IMR-90 (cell line): Measurements from ENCODE around the gene HSD17B8. TPM values are rescaled to one million over a fixed set of nuclear protein-coding genes. Genes with fewer than 3 reads are reported as not detected.

Experiments
- ATAC-seq: fragments of 200-7000 bp; cut with Tn5 transposase; 2 replicates; pipeline ENCODE4 v1.9.1; 2020; ENCODE audit warnings: low read depth, mild to moderate bottlenecking, moderate library complexity
- BruUV-seq: library from RNA; stranded (reverse); fragments of 400-500 nt; replicated peaks from 2 replicates; lab custom pipeline; 2021; lab: Mats Ljungman, UMichigan
- CTCF ChIA-PET: fragments of 300-600 bp; formaldehyde crosslinking; extraction: SDS; loops from one replicate; lab custom pipeline; 2021; ENCODE audit warnings: antibody characterized with exemption; lab: Yijun Ruan, JAX
- POLR2A ChIA-PET: fragments of 300-600 bp; sonication (Branson Sonifier 250); formaldehyde crosslinking; loops from one replicate; lab custom pipeline; 2022; ENCODE audit warnings: antibody characterized with exemption; ENCODE audit not compliant: unreplicated experiment; lab: Charles Lee
- DNase-seq: peaks from one replicate; pipeline ENCODE4 v3.0.0; 2013
- H2AFZ ChIP-seq: replicated peaks from 2 replicates; pipeline ENCODE3; 2013; ENCODE audit warnings: low read length, mild to moderate bottlenecking; ENCODE audit not compliant: poor library complexity
- H2AK5ac ChIP-seq: 2 replicates; pipeline ENCODE4 v1.6.1; 2013; ENCODE audit warnings: low read depth, low read length, inconsistent platforms
- H2AK9ac ChIP-seq: replicated peaks from 2 replicates; pipeline ENCODE3; 2013; ENCODE audit warnings: mild to moderate bottlenecking, low read depth, low read length, moderate library complexity; ENCODE audit not compliant: poor library complexity
- H2BK120ac ChIP-seq: 2 replicates; pipeline ENCODE4 v1.6.1; 2013; ENCODE audit warnings: low read depth, low read length, inconsistent platforms
- H2BK15ac ChIP-seq: 3 replicates; pipeline ENCODE4 v1.6.1; 2013; ENCODE audit warnings: low read depth, low read length, inconsistent platforms
- H2BK20ac ChIP-seq: 2 replicates; pipeline ENCODE4 v1.6.1; 2013; ENCODE audit warnings: low read depth, mild to moderate bottlenecking, inconsistent platforms, low read length, moderate library complexity
- H2BK5ac ChIP-seq: 2 replicates; pipeline ENCODE4 v1.6.1; 2013; ENCODE audit warnings: mild to moderate bottlenecking, low read depth, low read length, inconsistent platforms; ENCODE audit not compliant: poor library complexity, severe bottlenecking
- H3K14ac ChIP-seq: replicated peaks from 2 replicates; pipeline ENCODE4 v1.6.1; 2013; ENCODE audit warnings: low read depth, low read length, inconsistent platforms
- H3K18ac ChIP-seq: 2 replicates; pipeline ENCODE4 v1.6.1; 2013; ENCODE audit warnings: low read depth, low read length, control low read depth
- H3K23ac ChIP-seq: 2 replicates; pipeline ENCODE4 v1.6.1; 2013; ENCODE audit warnings: low read depth, low read length, inconsistent platforms
- H3K27ac ChIP-seq: 2 replicates; pipeline ENCODE4 v1.5.1; 2013; ENCODE audit warnings: mild to moderate bottlenecking, control low read depth, low read length; ENCODE audit not compliant: insufficient read depth
- H3K27me3 ChIP-seq: 2 replicates; pipeline ENCODE4 v1.6.1; 2013; ENCODE audit warnings: low read length; ENCODE audit not compliant: control insufficient read depth, insufficient read depth
- H3K36me3 ChIP-seq: 2 replicates; pipeline ENCODE4 v1.6.1; 2013; ENCODE audit warnings: low read length, mixed read lengths; ENCODE audit not compliant: control insufficient read depth, insufficient read depth
- H3K4ac ChIP-seq: 2 replicates; pipeline ENCODE4 v1.6.1; 2013; ENCODE audit warnings: low read depth, low read length, inconsistent platforms
- H3K4me1 ChIP-seq: 2 replicates; pipeline ENCODE4 v1.6.1; 2013; ENCODE audit warnings: low read length, mixed read lengths; ENCODE audit not compliant: control insufficient read depth, insufficient read depth
- H3K4me2 ChIP-seq: 2 replicates; pipeline ENCODE4 v1.6.1; 2013; ENCODE audit warnings: low read depth, mild to moderate bottlenecking, control low read depth, low read length, moderate library complexity
- H3K4me3 ChIP-seq: 2 replicates; pipeline ENCODE4 v1.5.1; 2013; ENCODE audit warnings: low read depth, mild to moderate bottlenecking, control low read depth, low read length, moderate library complexity; ENCODE audit not compliant: insufficient read depth
- H3K56ac ChIP-seq: 2 replicates; pipeline ENCODE4 v1.6.1; 2013; ENCODE audit warnings: low read length, inconsistent platforms; ENCODE audit not compliant: insufficient read depth; ENCODE audit errors: extremely low read depth
- H3K79me1 ChIP-seq, 2 experiments: 2 replicates each; pipeline ENCODE4 v1.6.1; 2013; ENCODE audit warnings: low read length in 2 of 2, inconsistent platforms in 1 of 2, low read depth in 1 of 2
- H3K9ac ChIP-seq: 2 replicates; pipeline ENCODE4 v1.6.1; 2013; ENCODE audit warnings: low read depth, low read length, control low read depth
- H3K9me1 ChIP-seq: 2 replicates; pipeline ENCODE4 v1.6.1; 2013; ENCODE audit warnings: low read length, inconsistent platforms; ENCODE audit not compliant: insufficient read depth
- H3K9me3 ChIP-seq: 2 replicates; pipeline ENCODE4 v1.6.1; 2013; ENCODE audit warnings: low read length; ENCODE audit not compliant: control insufficient read depth, insufficient read depth
- H4K20me1 ChIP-seq: 2 replicates; pipeline ENCODE4 v1.6.1; 2013; ENCODE audit warnings: low read length, inconsistent platforms; ENCODE audit not compliant: insufficient read depth
- H4K5ac ChIP-seq: 2 replicates; pipeline ENCODE4 v1.6.1; 2013; ENCODE audit warnings: mild to moderate bottlenecking, low read depth, low read length, control low read depth
- H4K8ac ChIP-seq, 2 experiments: 2 replicates each; pipeline ENCODE4 v1.6.1; 2013; ENCODE audit warnings: low read depth in 2 of 2, low read length in 2 of 2, control low read depth in 1 of 2, inconsistent platforms in 1 of 2
- H4K91ac ChIP-seq: 2 replicates; pipeline ENCODE4 v1.6.1; 2013; ENCODE audit warnings: low read depth, low read length, inconsistent platforms; ENCODE audit not compliant: insufficient read depth
- BHLHE40 ChIP-seq: fragments of 150-350 bp; IDR thresholded peaks from 2 replicates; pipeline ENCODE4 v1.6.1; 2016; ENCODE audit warnings: mild to moderate bottlenecking, low read depth, low read length
- CEBPB ChIP-seq: IDR thresholded peaks from 2 replicates; pipeline ENCODE4 v1.6.1; 2012; ENCODE audit warnings: low read depth, low read length, improper control_type of control experiment
- CHD1 ChIP-seq: IDR thresholded peaks from 2 replicates; pipeline ENCODE4 v1.6.1; 2012; ENCODE audit warnings: low read depth, low read length, improper control_type of control experiment
- ELK1 ChIP-seq: fragments of 150-350 bp; IDR thresholded peaks from 2 replicates; pipeline ENCODE4 v1.6.1; 2016; ENCODE audit warnings: low read depth, mild to moderate bottlenecking, low read length, moderate library complexity, borderline replicate concordance
- FOS ChIP-seq: fragments of 150-350 bp; IDR thresholded peaks from 2 replicates; pipeline ENCODE4 v1.6.1; 2016; ENCODE audit warnings: low read depth, low read length
- MAFK ChIP-seq: IDR thresholded peaks from 2 replicates; pipeline ENCODE4 v1.6.1; 2012; ENCODE audit warnings: low read depth, low read length, improper control_type of control experiment
- MAZ ChIP-seq: IDR thresholded peaks from 2 replicates; pipeline ENCODE4 v1.6.1; 2012; ENCODE audit warnings: low read depth, mild to moderate bottlenecking, low read length, improper control_type of control experiment, moderate library complexity, borderline replicate concordance
- MXI1 ChIP-seq: IDR thresholded peaks from 2 replicates; pipeline ENCODE4 v1.6.1; 2012; ENCODE audit warnings: low read depth, mild to moderate bottlenecking, low read length, moderate library complexity, borderline replicate concordance
- NFE2L2 ChIP-seq: fragments of 150-350 bp; IDR thresholded peaks from 2 replicates; pipeline ENCODE4 v1.6.1; 2016; ENCODE audit warnings: low read depth, mild to moderate bottlenecking, low read length
- RAD21 ChIP-seq: IDR thresholded peaks from 2 replicates; pipeline ENCODE4 v1.6.1; 2012; ENCODE audit warnings: low read length, improper control_type of control experiment
- RCOR1 ChIP-seq: IDR thresholded peaks from 2 replicates; pipeline ENCODE4 v1.6.1; 2012; ENCODE audit warnings: mild to moderate bottlenecking, low read length, improper control_type of control experiment; ENCODE audit not compliant: insufficient replicate concordance
- RFX5 ChIP-seq: IDR thresholded peaks from 2 replicates; pipeline ENCODE4 v1.8.0; 2012; ENCODE audit warnings: low read depth, mild to moderate bottlenecking, low read length, moderate library complexity
- SMC3 ChIP-seq: fragments of 150-350 bp; IDR thresholded peaks from 2 replicates; pipeline ENCODE4 v1.6.1; 2016; ENCODE audit warnings: low read depth, mild to moderate bottlenecking, antibody characterized with exemption, low read length, moderate library complexity
- USF2 ChIP-seq: fragments of 150-350 bp; IDR thresholded peaks from 2 replicates; pipeline ENCODE4 v1.6.1; 2017; ENCODE audit warnings: mild to moderate bottlenecking, antibody characterized with exemption, low read length, low read depth
- WGBS, 2 experiments: methylation state at CpG; one replicate each; pipeline versions ENCODE4 v1.1.5 to v1.1.7; 2013; ENCODE audit warnings: missing lambda C conversion rate in 2 of 2; ENCODE audit not compliant: insufficient read length in 1 of 2; ENCODE audit errors: extremely low coverage in 2 of 2; 5-methylcytosine and 5-hydroxymethylcytosine counted together
- dilution Hi-C: fragments of 300-500 bp; cut with HindIII; formaldehyde crosslinking; loops from one replicate; pipeline ENCODE4 v1.14.3; 2018; ENCODE audit warnings: low sequenced_read_pairs; ENCODE audit not compliant: unreplicated experiment
- in situ Hi-C: fragments of 300-500 bp; cut with MboI; formaldehyde crosslinking; loops from 3 replicates; pipeline ENCODE4 v1.14.3; 2019; ENCODE audit warnings: low sequenced_read_pairs, inconsistent platforms, mixed read lengths
- intact Hi-C: fragments of 100-400 bp; cut with micrococcal nuclease; formaldehyde crosslinking; loops from 2 replicates; pipeline ENCODE4 v1.10.0; 2022
- polyA plus RNA-seq, 3 experiments: library from polyadenylated mRNA; depleted of rRNA; stranded (reverse); fragments of >200 nt; gene quantifications; 2 replicates each; pipeline ENCODE4 v1.2.3, GENCODE V29; 2012; ENCODE audit warnings: low replicate concordance in 1 of 3
- total RNA-seq: library from RNA; depleted of rRNA; stranded (reverse); fragments of >200 nt; gene quantifications from 2 replicates; pipeline ENCODE4 v1.2.3, GENCODE V29; 2012

Gene HSD17B8
- total and polyA plus RNA-seq, 2 of the 4 experiments (the other 2 are of a cell fraction): 1.6 to 4.3 TPM

GRCh38 chr6:33169291-33170175 lies 34.9 kb upstream of the HSD17B8 start:
- H3K79me1 ChIP-seq: no peaks in the 10 kb centered on the region
- H3K56ac ChIP-seq: no peak overlapping the region
- H3K4me1 ChIP-seq: no peaks in the 10 kb centered on the region
- H4K20me1 ChIP-seq: no peaks in the 10 kb centered on the region
- no TSS peak for BruUV-seq
- H3K9me1 ChIP-seq: no peaks in the 10 kb centered on the region
- peaks cover 8% of the 10 kb centered on the region; the same call in 1 of the 2 replicates for H3K27me3 ChIP-seq
- no peak overlapping the region for H3K4me3 ChIP-seq
- H2AFZ ChIP-seq: no peak overlapping the region
- no peak overlapping the region for H3K9ac ChIP-seq
- no peak overlapping the region for H2AK9ac ChIP-seq
- 100% methylated on average over 1 of the region's 10 CpGs; no CpG with 5 or more reads in 1 of the 2 experiments for WGBS, 2 experiments
- no peak overlapping the region for H3K4me2 ChIP-seq
- in situ Hi-C loops: loop anchor here (10.0 kb wide), 1 partner anchor 155 kb away; no protein-coding TSS in a partner anchor
- no peak overlapping the region for H4K8ac ChIP-seq
- H3K9me3 ChIP-seq: no peaks in the 10 kb centered on the region
- H2BK20ac ChIP-seq: no peak overlapping the region
- no peak overlapping the region for H2BK5ac ChIP-seq
- ChIA-PET POLR2A (no interaction called here), CTCF (no interaction called here)
- H3K23ac ChIP-seq: no peak overlapping the region
- H2BK120ac ChIP-seq: no peak overlapping the region
- no peak overlapping the region; the same call in none of the 2 replicates for H2AK5ac ChIP-seq
- no peak overlapping the region for H3K27ac ChIP-seq
- DNase-seq: no peak
- no peak overlapping the region for H3K18ac ChIP-seq
- no peak overlapping the region for H2BK15ac ChIP-seq
- intact Hi-C loops: no loop called here
- dilution Hi-C loops: no loop called here
- ATAC-seq: no peak
- H3K4ac ChIP-seq: no peak overlapping the region
- no peak overlapping the region for H4K5ac ChIP-seq
- no peak overlapping the region for H3K14ac ChIP-seq
- no peaks in the 10 kb centered on the region for H3K36me3 ChIP-seq
- no peak overlapping the region for H4K91ac ChIP-seq
- TF ChIP-seq FOS: no peak
- TF ChIP-seq NFE2L2: no peak
- TF ChIP-seq USF2: no peak
- no peak for TF ChIP-seq SMC3
- no peak for TF ChIP-seq RAD21
- TF ChIP-seq CHD1: no peak
- TF ChIP-seq MXI1: no peak
- no peak for TF ChIP-seq MAFK
- no peak for TF ChIP-seq BHLHE40
- TF ChIP-seq RFX5: no peak
- no peak for TF ChIP-seq ELK1
- TF ChIP-seq MAZ: no peak
- TF ChIP-seq CEBPB: no peak
- TF ChIP-seq RCOR1: no peak
